ENCODE results near the gene NACC2.

Gene NACC2

DNA sequence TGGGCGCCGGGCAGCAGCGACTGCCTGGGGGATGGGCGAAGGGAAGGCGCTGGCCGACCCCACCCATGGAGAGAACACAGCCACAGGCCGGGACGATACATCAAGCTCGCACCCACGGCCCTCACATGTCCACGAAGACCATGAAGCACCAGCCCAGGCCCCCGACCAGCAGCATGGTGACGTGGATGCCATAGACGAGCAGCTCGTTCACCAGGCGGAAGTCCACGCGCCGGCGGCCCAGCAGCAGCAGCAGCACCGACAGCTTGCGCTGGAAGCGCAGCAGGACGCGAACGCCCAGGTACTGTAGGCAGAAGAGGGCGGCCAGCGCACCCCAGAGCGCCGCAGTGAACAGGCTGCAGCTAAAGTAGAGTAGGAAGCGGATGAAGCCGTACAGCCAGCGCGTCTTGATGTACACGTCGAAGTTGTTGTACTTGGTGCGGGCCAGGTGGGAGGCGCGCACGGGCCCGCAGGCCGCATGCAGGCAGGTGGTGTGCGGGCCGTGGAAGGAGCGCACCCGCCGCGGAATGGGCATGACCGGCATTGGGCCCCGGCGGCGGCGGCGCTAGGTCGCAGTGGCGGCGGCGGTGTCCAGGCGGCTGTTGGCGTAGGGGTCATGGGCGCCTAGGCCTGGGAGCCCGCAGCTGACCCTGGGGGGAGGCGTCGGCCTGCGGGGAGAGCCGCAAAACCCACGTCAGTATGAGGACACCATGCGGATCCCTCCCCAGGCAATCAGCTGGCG, 21.4 kb upstream of the NACC2 start:
- H3K27me3 ChIP-seq (ENCODE audit: insufficient read depth, low read depth): peaks cover 4% of the 10 kb centered on the region; the same call in 1 of the 2 replicates
- H3K79me2 ChIP-seq (ENCODE audit: insufficient read depth, low read depth): no peaks in the 10 kb centered on the region
- H3K27ac ChIP-seq: no peak overlapping the region
- H3K36me3 ChIP-seq (ENCODE audit: insufficient read depth): no peaks in the 10 kb centered on the region
- no peak overlapping the region for H3K4me3 ChIP-seq (IDR thresholded peaks at IDR 0.05; ENCODE audit: insufficient read depth, low read depth, low read length)
- TF ChIP-seq, protein P1, sequence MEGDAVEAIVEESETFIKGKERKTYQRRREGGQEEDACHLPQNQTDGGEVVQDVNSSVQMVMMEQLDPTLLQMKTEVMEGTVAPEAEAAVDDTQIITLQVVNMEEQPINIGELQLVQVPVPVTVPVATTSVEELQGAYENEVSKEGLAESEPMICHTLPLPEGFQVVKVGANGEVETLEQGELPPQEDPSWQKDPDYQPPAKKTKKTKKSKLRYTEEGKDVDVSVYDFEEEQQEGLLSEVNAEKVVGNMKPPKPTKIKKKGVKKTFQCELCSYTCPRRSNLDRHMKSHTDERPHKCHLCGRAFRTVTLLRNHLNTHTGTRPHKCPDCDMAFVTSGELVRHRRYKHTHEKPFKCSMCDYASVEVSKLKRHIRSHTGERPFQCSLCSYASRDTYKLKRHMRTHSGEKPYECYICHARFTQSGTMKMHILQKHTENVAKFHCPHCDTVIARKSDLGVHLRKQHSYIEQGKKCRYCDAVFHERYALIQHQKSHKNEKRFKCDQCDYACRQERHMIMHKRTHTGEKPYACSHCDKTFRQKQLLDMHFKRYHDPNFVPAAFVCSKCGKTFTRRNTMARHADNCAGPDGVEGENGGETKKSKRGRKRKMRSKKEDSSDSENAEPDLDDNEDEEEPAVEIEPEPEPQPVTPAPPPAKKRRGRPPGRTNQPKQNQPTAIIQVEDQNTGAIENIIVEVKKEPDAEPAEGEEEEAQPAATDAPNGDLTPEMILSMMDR (conservative IDR thresholded peaks at IDR 0.05; ENCODE audit: low read depth, low read length): no peak
- no peaks in the 10 kb centered on the region for H4K20me1 ChIP-seq (ENCODE audit: insufficient read depth)
- no peak overlapping the region for H2AFZ ChIP-seq (ENCODE audit: low read depth)
- H3K4me1 ChIP-seq (ENCODE audit: low read depth, poor library complexity, severe bottlenecking): peaks cover 6% of the 10 kb centered on the region
- H3K4me2 ChIP-seq: no peak overlapping the region
- H3K9ac ChIP-seq: no peak overlapping the region

DNA sequence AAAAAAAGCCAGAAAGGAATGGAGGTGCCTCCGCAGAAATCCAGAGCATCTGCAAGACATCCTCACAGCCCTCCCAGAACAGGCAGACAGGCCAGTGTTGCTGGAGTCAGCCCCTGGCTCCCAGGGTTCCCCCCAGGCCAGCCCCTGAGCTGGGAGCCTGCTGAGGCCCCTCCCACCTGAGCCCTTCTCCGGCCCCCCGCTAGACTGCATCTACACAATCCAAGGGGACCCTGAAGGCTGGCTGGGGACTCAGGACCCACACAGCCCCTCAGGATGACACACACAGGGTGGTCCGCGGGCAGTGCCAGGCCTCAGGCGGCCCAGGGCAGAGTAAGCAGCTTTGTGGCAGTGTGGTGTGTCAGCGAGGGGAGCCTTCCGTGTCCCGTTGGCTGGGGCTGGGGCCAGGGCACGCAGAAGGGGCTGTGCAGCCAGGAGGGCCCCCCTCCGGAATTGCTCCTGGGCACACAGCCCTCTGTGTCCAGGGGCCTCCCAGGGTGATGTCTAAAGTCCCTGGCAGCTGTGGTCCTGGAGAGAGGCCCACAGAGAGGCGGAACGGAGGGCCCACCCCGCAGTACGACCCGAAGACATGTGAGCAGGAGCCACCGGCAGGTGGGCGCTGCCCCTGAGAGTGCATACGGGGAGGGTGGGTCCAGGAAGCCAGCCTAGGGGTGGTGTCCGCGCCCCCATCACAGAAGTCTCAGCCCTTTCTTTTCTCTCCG, 20.7 kb upstream of the NACC2 start:
- H3K79me2 ChIP-seq (ENCODE audit: insufficient read depth, low read depth): no peaks in the 10 kb centered on the region
- H3K9ac ChIP-seq: no peak overlapping the region
- peaks cover 4% of the 10 kb centered on the region; the same call in 1 of the 2 replicates for H3K27me3 ChIP-seq (ENCODE audit: insufficient read depth, low read depth)
- TF ChIP-seq, protein P1 (conservative IDR thresholded peaks at IDR 0.05; ENCODE audit: low read depth, low read length): no peak
- H2AFZ ChIP-seq (ENCODE audit: low read depth): no peak overlapping the region
- no peak overlapping the region for H3K4me3 ChIP-seq (IDR thresholded peaks at IDR 0.05; ENCODE audit: insufficient read depth, low read depth, low read length)
- H3K4me1 ChIP-seq (ENCODE audit: low read depth, poor library complexity, severe bottlenecking): peaks cover 6% of the 10 kb centered on the region
- H4K20me1 ChIP-seq (ENCODE audit: insufficient read depth): no peaks in the 10 kb centered on the region
- no peaks in the 10 kb centered on the region for H3K36me3 ChIP-seq (ENCODE audit: insufficient read depth)
- no peak overlapping the region for H3K27ac ChIP-seq
- H3K4me2 ChIP-seq: no peak overlapping the region

DNA sequence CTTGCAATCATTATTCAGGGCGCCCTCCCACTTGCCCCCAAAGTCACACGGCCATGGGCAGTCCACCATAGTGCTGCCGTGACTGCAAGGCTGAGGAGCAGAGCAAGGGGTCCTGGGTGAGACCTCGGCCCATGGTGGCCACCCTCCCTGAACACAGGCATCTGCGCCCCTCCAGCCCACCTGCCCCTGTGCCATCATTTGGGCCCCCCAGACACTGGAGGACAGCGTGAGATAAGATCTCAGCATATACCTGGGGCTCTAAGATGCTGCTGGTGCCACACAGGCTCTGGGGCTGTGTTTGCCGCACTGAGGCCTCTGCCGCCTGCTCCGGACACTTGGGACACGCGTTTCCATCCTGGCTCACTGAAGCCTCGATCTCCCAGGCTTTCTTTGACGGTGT, 20.1 kb upstream of the NACC2 start:
- H3K36me3 ChIP-seq (ENCODE audit: insufficient read depth): no peaks in the 10 kb centered on the region
- no peaks in the 10 kb centered on the region for H3K79me2 ChIP-seq (ENCODE audit: insufficient read depth, low read depth)
- peaks cover 8% of the 10 kb centered on the region for H3K4me1 ChIP-seq (ENCODE audit: low read depth, poor library complexity, severe bottlenecking)
- H3K4me2 ChIP-seq: no peak overlapping the region
- H2AFZ ChIP-seq (ENCODE audit: low read depth): no peak overlapping the region
- H3K27me3 ChIP-seq (ENCODE audit: insufficient read depth, low read depth): peaks cover 4% of the 10 kb centered on the region; the same call in 1 of the 2 replicates
- TF ChIP-seq, protein P1 (conservative IDR thresholded peaks at IDR 0.05; ENCODE audit: low read depth, low read length): no peak
- no peaks in the 10 kb centered on the region for H4K20me1 ChIP-seq (ENCODE audit: insufficient read depth)
- no peak overlapping the region for H3K27ac ChIP-seq
- no peak overlapping the region for H3K4me3 ChIP-seq (IDR thresholded peaks at IDR 0.05; ENCODE audit: insufficient read depth, low read depth, low read length)
- no peak overlapping the region for H3K9ac ChIP-seq

DNA sequence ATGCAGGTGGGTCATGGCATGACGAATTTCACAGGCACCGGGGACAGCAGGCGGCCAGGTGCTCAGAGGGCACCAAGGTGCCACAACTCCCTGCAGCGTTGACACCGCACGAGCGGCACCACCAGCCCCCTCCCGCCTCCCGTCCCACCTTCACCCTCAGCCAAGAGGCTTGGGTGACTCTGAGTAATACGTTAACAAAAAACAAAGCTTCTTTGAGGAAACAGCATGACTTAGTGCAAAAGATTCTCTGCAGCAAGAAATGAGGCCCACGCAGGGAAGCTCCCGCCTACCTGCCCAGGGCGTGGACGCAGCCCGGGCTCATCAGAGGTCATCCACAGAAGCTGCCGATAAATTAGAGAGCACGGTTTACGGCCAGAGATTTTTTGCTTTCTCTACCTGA, 19.5 kb upstream of the NACC2 start:
- peaks cover 4% of the 10 kb centered on the region; the same call in 1 of the 2 replicates for H3K27me3 ChIP-seq (ENCODE audit: insufficient read depth, low read depth)
- H3K4me1 ChIP-seq (ENCODE audit: low read depth, poor library complexity, severe bottlenecking): peaks cover 11% of the 10 kb centered on the region
- TF ChIP-seq, protein P1 (conservative IDR thresholded peaks at IDR 0.05; ENCODE audit: low read depth, low read length): no peak
- H2AFZ ChIP-seq (ENCODE audit: low read depth): no peak overlapping the region
- no peak overlapping the region for H3K9ac ChIP-seq
- no peak overlapping the region for H3K27ac ChIP-seq
- no peaks in the 10 kb centered on the region for H3K79me2 ChIP-seq (ENCODE audit: insufficient read depth, low read depth)
- H3K4me2 ChIP-seq: no peak overlapping the region
- H3K36me3 ChIP-seq (ENCODE audit: insufficient read depth): no peaks in the 10 kb centered on the region
- H4K20me1 ChIP-seq (ENCODE audit: insufficient read depth): no peaks in the 10 kb centered on the region
- no peak overlapping the region for H3K4me3 ChIP-seq (IDR thresholded peaks at IDR 0.05; ENCODE audit: insufficient read depth, low read depth, low read length)

All from KMS-11 (cell line).